Astrocyte of the spinal cord (primary cell): ENCODE results near the gene GRIP2.

Experiments
- DNase-seq: peaks from one replicate; pipeline ENCODE4 v3.0.0; 2011; ENCODE audit warnings: low read depth, low spot score
- H3K4me3 ChIP-seq: 2 replicates; pipeline ENCODE4 v1.5.1; 2011; ENCODE audit warnings: low read depth, mild to moderate bottlenecking, low read length, moderate library complexity
- in situ Hi-C: cut with HindIII; loops from 2 replicates; pipeline ENCODE4 v1.10.0; 2017; ENCODE audit warnings: low sequenced_read_pairs
- TF ChIP-seq, protein P1 (sequence below): IDR thresholded peaks from 2 replicates; pipeline ENCODE4 v1.5.1; 2012; ENCODE audit warnings: low read depth, mild to moderate bottlenecking, low read length, inconsistent platforms

GRIP2 gene

GRCh38 chr3:14479591-14479990, 60.6 kb downstream of the GRIP2 start:
- in situ Hi-C loops = no loop called here
- no peak overlapping the region for H3K4me3 ChIP-seq
- no peak for DNase-seq
- TF ChIP-seq, protein P1, sequence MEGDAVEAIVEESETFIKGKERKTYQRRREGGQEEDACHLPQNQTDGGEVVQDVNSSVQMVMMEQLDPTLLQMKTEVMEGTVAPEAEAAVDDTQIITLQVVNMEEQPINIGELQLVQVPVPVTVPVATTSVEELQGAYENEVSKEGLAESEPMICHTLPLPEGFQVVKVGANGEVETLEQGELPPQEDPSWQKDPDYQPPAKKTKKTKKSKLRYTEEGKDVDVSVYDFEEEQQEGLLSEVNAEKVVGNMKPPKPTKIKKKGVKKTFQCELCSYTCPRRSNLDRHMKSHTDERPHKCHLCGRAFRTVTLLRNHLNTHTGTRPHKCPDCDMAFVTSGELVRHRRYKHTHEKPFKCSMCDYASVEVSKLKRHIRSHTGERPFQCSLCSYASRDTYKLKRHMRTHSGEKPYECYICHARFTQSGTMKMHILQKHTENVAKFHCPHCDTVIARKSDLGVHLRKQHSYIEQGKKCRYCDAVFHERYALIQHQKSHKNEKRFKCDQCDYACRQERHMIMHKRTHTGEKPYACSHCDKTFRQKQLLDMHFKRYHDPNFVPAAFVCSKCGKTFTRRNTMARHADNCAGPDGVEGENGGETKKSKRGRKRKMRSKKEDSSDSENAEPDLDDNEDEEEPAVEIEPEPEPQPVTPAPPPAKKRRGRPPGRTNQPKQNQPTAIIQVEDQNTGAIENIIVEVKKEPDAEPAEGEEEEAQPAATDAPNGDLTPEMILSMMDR = no peak

- DNase-seq = no peak
- in situ Hi-C loops = no loop called here
- H3K4me3 ChIP-seq = no peak overlapping the region
- TF ChIP-seq, protein P1 = no peak
Measured at GRCh38 chr3:14478956-14479550, 61.1 kb downstream of the GRIP2 start.

- TF ChIP-seq, protein P1 = no peak
- no peak overlapping the region for H3K4me3 ChIP-seq
- DNase-seq = no peak
- in situ Hi-C loops = no loop called here
Measured at GRCh38 chr3:14477311-14477935, 62.7 kb downstream of the GRIP2 start.

- TF ChIP-seq, protein P1 = no peak
- DNase-seq = no peak
- no peak overlapping the region for H3K4me3 ChIP-seq
- in situ Hi-C loops = no loop called here
Measured at GRCh38 chr3:14476583-14477265, 63.4 kb downstream of the GRIP2 start.

- in situ Hi-C loops = no loop called here
Measured at GRCh38 chr3:14475621-14476020, 64.5 kb downstream of the GRIP2 start.

DNA sequence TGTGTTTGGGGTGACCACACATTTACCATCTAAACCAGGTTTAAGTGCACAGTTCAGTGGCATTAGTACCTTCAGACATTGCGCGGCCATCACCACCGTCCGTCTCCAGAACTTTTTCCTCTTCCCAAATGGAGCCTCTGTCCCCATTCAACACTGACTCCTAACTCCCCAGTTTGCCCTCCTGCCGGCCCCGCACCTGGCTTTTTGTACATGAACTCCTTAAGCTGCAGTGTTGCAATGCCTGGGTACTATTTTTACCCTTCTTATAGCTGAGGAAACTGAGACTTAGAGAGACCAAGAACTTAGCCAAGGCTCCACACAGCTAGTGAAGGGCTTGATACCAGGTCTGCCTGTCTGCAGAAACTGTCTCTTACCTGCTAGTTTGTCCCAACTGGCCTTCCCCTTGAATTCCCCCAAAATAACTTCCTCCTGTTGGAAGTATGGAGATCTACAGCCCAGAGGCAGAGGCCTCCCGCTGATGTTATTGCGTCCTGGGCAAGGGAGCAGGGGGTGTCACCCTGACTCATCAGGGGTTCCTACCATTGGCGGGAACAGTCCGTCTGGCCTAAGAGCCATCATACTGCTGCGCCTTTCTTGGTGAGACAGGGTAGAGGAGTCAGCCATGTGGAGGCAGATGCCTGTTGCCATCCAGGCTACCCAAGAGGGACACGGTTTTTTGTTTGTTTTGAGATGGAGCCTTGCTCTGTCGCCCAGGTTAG, 65.6 kb downstream of the GRIP2 start:
- no peak overlapping the region for H3K4me3 ChIP-seq

More at GRCh38 chr3:14475621-14476020, 64.5 kb downstream of the GRIP2 start:
- H3K4me3 ChIP-seq = no peak overlapping the region
- TF ChIP-seq, protein P1 = no peak
- DNase-seq = no peak

More for the DNA sequence above, 65.6 kb downstream of the GRIP2 start:
- TF ChIP-seq, protein P1 = no peak
- no peak for DNase-seq
- in situ Hi-C loops = no loop called here
